HCT116 (cell line): ENCODE measurements around the gene LSAMP. TPM values are rescaled to one million over a fixed set of nuclear protein-coding genes. Genes with fewer than 3 reads are reported as not detected.

Experiments
- ATAC-seq: fragments of 200-7000 bp; cut with Tn5 transposase; 2 replicates; pipeline ENCODE4 v1.9.1; 2020; ENCODE audit warnings: mild to moderate bottlenecking, moderate library complexity
- BruUV-seq: library from RNA; stranded (reverse); fragments of 400-500 nt; replicated peaks from 2 replicates; lab custom pipeline; 2021; lab: Mats Ljungman, UMichigan
- CTCF ChIA-PET: fragments of 300-600 bp; sonication (Branson Sonifier 250); formaldehyde crosslinking; loops from one replicate; lab custom pipeline; 2021; ENCODE audit warnings: antibody characterized with exemption; lab: Charles Lee
- POLR2A ChIA-PET: fragments of 300-600, 350-600 bp; sonication (Branson Sonifier 250); formaldehyde crosslinking; loops from one replicate; lab custom pipeline; 2021; ENCODE audit warnings: antibody characterized with exemption; lab: Charles Lee
- RAD21 ChIA-PET, 2 experiments: fragments of 300-600 bp; sonication (Branson Sonifier 250); formaldehyde crosslinking; loops; one replicate each; lab custom pipeline; 2023; ENCODE audit warnings: low total read pairs in 2 of 2; ENCODE audit not compliant: uncharacterized antibody in 2 of 2, unreplicated experiment in 2 of 2, low non-redundant PET in 1 of 2; lab: Charles Lee
- DNase-seq: peaks from one replicate; pipeline ENCODE4 v3.0.0-alpha.2; 2010; ENCODE audit warnings: low read depth, low spot score
- H2AFZ ChIP-seq: fragments of 200-600 bp; shearing (Covaris generic), sonication (generic); 2 replicates; pipeline ENCODE4 v1.6.1; 2017; ENCODE audit warnings: low read depth, mixed run types, mixed read lengths, antibody characterized with exemption, low read length; ENCODE audit not compliant: poor library complexity, severe bottlenecking
- H3K27ac ChIP-seq: 2 replicates; pipeline ENCODE4 v1.5.1; 2012; ENCODE audit warnings: low read depth, low read length
- H3K27me3 ChIP-seq: fragments of 200-600 bp; sonication (generic); 2 replicates; pipeline ENCODE4 v1.6.1; 2016; ENCODE audit warnings: mixed run types, low read length, mixed read lengths; ENCODE audit not compliant: insufficient read depth
- H3K36me3 ChIP-seq, 2 experiments: fragments of 200-500 bp in 1 of 2; fragments of 200-600 bp in 1 of 2; sonication (Bioruptor generic) in 1 of 2; sonication (generic) in 1 of 2; 2 replicates each; pipeline versions ENCODE4 v1.5.1 to v1.6.1; 2014 to 2016; ENCODE audit warnings: low read length in 2 of 2, inconsistent platforms in 1 of 2, mixed read lengths in 1 of 2, mixed run types in 1 of 2; ENCODE audit not compliant: insufficient read depth in 2 of 2, control insufficient read depth in 1 of 2
- H3K4me1 ChIP-seq, 2 experiments: fragments of 200-600 bp in 1 of 2; sonication (generic) in 1 of 2; 2 replicates each; pipeline versions ENCODE4 v1.5.1 to v1.6.1; 2012 to 2017; ENCODE audit warnings: low read length in 2 of 2, inconsistent platforms in 1 of 2, mild to moderate bottlenecking in 1 of 2, mixed read lengths in 1 of 2, mixed run types in 1 of 2, moderate library complexity in 1 of 2; ENCODE audit not compliant: insufficient read depth in 2 of 2, control insufficient read depth in 1 of 2
- H3K4me2 ChIP-seq: fragments of 200-600 bp; sonication (generic); 2 replicates; pipeline ENCODE4 v1.6.1; 2017; ENCODE audit warnings: mixed run types, low read length, mixed read lengths
- H3K4me3 ChIP-seq, 2 experiments: fragments of 200-600 bp in 1 of 2; sonication (generic) in 1 of 2; replicated peaks in 1 of 2; 2 replicates each; pipeline ENCODE4 v1.5.1; 2011 to 2016; ENCODE audit warnings: low read length in 2 of 2, control low read depth in 1 of 2, low read depth in 1 of 2, mild to moderate bottlenecking in 1 of 2, mixed read lengths in 1 of 2, mixed run types in 1 of 2
- H3K79me2 ChIP-seq: fragments of 200-600 bp; sonication (generic); 2 replicates; pipeline ENCODE4 v1.6.1; 2017; ENCODE audit warnings: mild to moderate bottlenecking, mixed run types, low read length, moderate library complexity, mixed read lengths; ENCODE audit not compliant: insufficient read depth
- H3K9ac ChIP-seq: fragments of 200-600 bp; sonication (generic); 2 replicates; pipeline ENCODE4 v1.6.1; 2016; ENCODE audit warnings: low read length, mixed read lengths
- H3K9me2 ChIP-seq: fragments of 200-600 bp; sonication (generic), shearing (Covaris generic); 2 replicates; pipeline ENCODE4 v1.6.1; 2017; ENCODE audit warnings: mixed run types, mild to moderate bottlenecking, moderate library complexity; ENCODE audit not compliant: insufficient read depth
- H3K9me3 ChIP-seq, 2 experiments: fragments of 200-500 bp in 1 of 2; fragments of 200-600 bp in 1 of 2; sonication (Bioruptor generic) in 1 of 2; sonication (generic) in 1 of 2; 2 replicates each; pipeline ENCODE4 v1.6.1; 2014 to 2017; ENCODE audit warnings: low read length in 2 of 2, mixed read lengths in 2 of 2, inconsistent platforms in 1 of 2, low read depth in 1 of 2, mild to moderate bottlenecking in 1 of 2, mixed run types in 1 of 2, moderate library complexity in 1 of 2; ENCODE audit not compliant: control insufficient read depth in 1 of 2, insufficient read depth in 1 of 2
- H4K20me1 ChIP-seq: fragments of 200-600 bp; sonication (generic), shearing (Covaris generic); 2 replicates; pipeline ENCODE4 v1.6.1; 2017; ENCODE audit warnings: mixed run types, mild to moderate bottlenecking, moderate library complexity; ENCODE audit not compliant: insufficient read depth
- CBX3 ChIP-seq: IDR thresholded peaks from 2 replicates; pipeline ENCODE4 v1.6.1; 2012; ENCODE audit warnings: low read depth
- CEBPB ChIP-seq: IDR thresholded peaks from 2 replicates; pipeline ENCODE4 v1.6.1; 2012; ENCODE audit warnings: low read depth
- CTCF ChIP-seq, 3 experiments: fragments of 200-600 bp in 1 of 3; sonication (generic) in 1 of 3; IDR thresholded peaks in 2 of 3; conservative IDR thresholded peaks in 1 of 3; 2 replicates each; pipeline ENCODE4 v1.5.1; 2012 to 2017; ENCODE audit warnings: low read depth in 2 of 3, low read length in 2 of 3, antibody characterized with exemption in 1 of 3, borderline replicate concordance in 1 of 3, control low read depth in 1 of 3, mild to moderate bottlenecking in 1 of 3, mixed read lengths in 1 of 3, mixed run types in 1 of 3, moderate library complexity in 1 of 3; ENCODE audit not compliant: insufficient read depth in 1 of 3
- EGR1 ChIP-seq: IDR thresholded peaks from 2 replicates; pipeline ENCODE4 v1.6.1; 2012; ENCODE audit warnings: low read depth
- ELF1 ChIP-seq: IDR thresholded peaks from 2 replicates; pipeline ENCODE4 v1.6.1; 2012; ENCODE audit warnings: low read depth, borderline replicate concordance
- EZH2 ChIP-seq: fragments of 200-600 bp; sonication (generic); IDR thresholded peaks from 2 replicates; pipeline ENCODE4 v1.6.1; 2017; ENCODE audit warnings: antibody characterized with exemption, mixed run types
- FOSL1 ChIP-seq: IDR thresholded peaks from 2 replicates; pipeline ENCODE4 v1.6.1; 2012; ENCODE audit warnings: low read depth
- JUND ChIP-seq: IDR thresholded peaks from 2 replicates; pipeline ENCODE4 v1.6.1; 2012
- MAX ChIP-seq: IDR thresholded peaks from 2 replicates; pipeline ENCODE4 v1.6.1; 2012
- POLR2A ChIP-seq: IDR thresholded peaks from 2 replicates; pipeline ENCODE4 v1.7.0; 2011; ENCODE audit warnings: borderline replicate concordance; ENCODE audit not compliant: insufficient read depth, insufficient read length; ENCODE audit errors: extremely low read depth
- POLR2AphosphoS5 ChIP-seq: IDR thresholded peaks from 2 replicates; pipeline ENCODE4 v1.6.1; 2011; ENCODE audit warnings: mild to moderate bottlenecking, low read depth, low read length, moderate library complexity
- RAD21 ChIP-seq: IDR thresholded peaks from 2 replicates; pipeline ENCODE4 v1.6.1; 2012; ENCODE audit warnings: low read depth, mild to moderate bottlenecking
- REST ChIP-seq: IDR thresholded peaks from 2 replicates; pipeline ENCODE4 v1.6.1; 2012; ENCODE audit warnings: low read depth
- SIN3A ChIP-seq: IDR thresholded peaks from 2 replicates; pipeline ENCODE4 v1.6.1; 2012; ENCODE audit warnings: low read depth
- SP1 ChIP-seq: IDR thresholded peaks from 2 replicates; pipeline ENCODE4 v1.6.1; 2012; ENCODE audit warnings: low read depth
- SRF ChIP-seq: IDR thresholded peaks from 2 replicates; pipeline ENCODE4 v1.6.1; 2012; ENCODE audit warnings: low read depth
- TCF7L2 ChIP-seq: IDR thresholded peaks from 2 replicates; pipeline ENCODE4 v1.7.0; 2011; ENCODE audit warnings: borderline replicate concordance, inconsistent platforms; ENCODE audit not compliant: insufficient read depth, insufficient read length; ENCODE audit errors: extremely low read depth
- YY1 ChIP-seq: IDR thresholded peaks from 2 replicates; pipeline ENCODE4 v1.6.1; 2011; ENCODE audit warnings: low read length, low read depth, moderate library complexity, mild to moderate bottlenecking; ENCODE audit not compliant: insufficient replicate concordance; ENCODE audit errors: extremely low read depth
- ZBTB33 ChIP-seq: IDR thresholded peaks from 2 replicates; pipeline ENCODE4 v1.6.1; 2011; ENCODE audit warnings: mild to moderate bottlenecking, low read length, moderate library complexity; ENCODE audit not compliant: insufficient replicate concordance; ENCODE audit errors: extremely low read depth
- intact Hi-C: fragments of 100-400 bp; cut with micrococcal nuclease; formaldehyde crosslinking; loops from 2 replicates; pipeline ENCODE4 v1.10.0; 2022
- total RNA-seq: library from RNA; stranded (reverse); gene quantifications from one replicate; pipeline ENCODE4 v1.2.1, GENCODE V29; 2021; ENCODE audit not compliant: unreplicated experiment

LSAMP gene
- total RNA-seq, 1 experiment from 2014 or later, result 0.25 TPM

- Histone ChIP-seq H3K4me3 (no peak overlapping the region), H3K79me2 (no peaks in the 10 kb centered on the region), H3K27ac (no peak overlapping the region), H3K9ac (no peak overlapping the region), H3K27me3 (no peaks in the 10 kb centered on the region), H3K36me3 (no peaks in the 10 kb centered on the region), H2AFZ (no peak overlapping the region), H4K20me1 (no peaks in the 10 kb centered on the region), H3K9me2 (no peaks in the 10 kb centered on the region), H3K4me1 (peaks cover 0 to 6% of the 10 kb centered on the region in 2 experiments; a peak in 1 of 4 replicates), H3K9me3 (no peaks in the 10 kb centered on the region), H3K4me2 (no peak overlapping the region)
- RAD21 ChIA-PET, result no interaction called here
- CTCF ChIA-PET, result no interaction called here
- no TSS peak for BruUV-seq
- POLR2A ChIA-PET, result no interaction called here
- ATAC-seq, result no peak
- intact Hi-C loops, result no loop called here
- TF ChIP-seq CEBPB, result no peak
- no peak for TF ChIP-seq FOSL1
- no peak for TF ChIP-seq ELF1
- no peak for TF ChIP-seq POLR2A
- no peak for TF ChIP-seq RAD21
- no peak for TF ChIP-seq MAX
- no peak for TF ChIP-seq ZBTB33
- TF ChIP-seq JUND, result no peak
- TF ChIP-seq CBX3, result no peak
- TF ChIP-seq SP1, result no peak
- TF ChIP-seq CTCF (IDR thresholded peaks at IDR 0.05 in 2 of 3, conservative IDR thresholded peaks at IDR 0.05 in 1 of 3; ENCODE audit: borderline replicate concordance in 1 of 3, insufficient read depth in 1 of 3, low read depth in 2 of 3, low read length in 2 of 3), result no peak
- TF ChIP-seq SIN3A, result no peak
- TF ChIP-seq EGR1, result no peak
- TF ChIP-seq YY1, result no peak
- TF ChIP-seq REST, result no peak
- TF ChIP-seq EZH2, result no peak
- TF ChIP-seq TCF7L2, result no peak
- TF ChIP-seq POLR2AphosphoS5, result no peak
- no peak for TF ChIP-seq SRF
- DNase-seq, result no peak
These were observed 636.5 kb downstream of the LSAMP start for GRCh38 chr3:115808816-115809215.
